Measurements from ENCODE around the gene COG6.

The COG6 gene

GRCh38 chr13:39767791-39768517, 112.5 kb downstream of the COG6 start:
- DNase-seq, result no peak

GRCh38 chr13:39768962-39769361, 113.5 kb downstream of the COG6 start:
- no peak for DNase-seq

GRCh38 chr13:39770221-39771090, 115.0 kb downstream of the COG6 start:
- DNase-seq, result no peak

GRCh38 chr13:39773833-39774232, 118.4 kb downstream of the COG6 start:
- DNase-seq, result no peak

GRCh38 chr13:39776439-39776838, 121.0 kb downstream of the COG6 start:
- no peak for DNase-seq

GRCh38 chr13:39777021-39777420, 121.6 kb downstream of the COG6 start:
- no peak for DNase-seq

GRCh38 chr13:39777527-39778061, 122.1 kb downstream of the COG6 start:
- DNase-seq, result peak in 1 of 58 donors; percentile 10

GRCh38 chr13:39779337-39780265, 124.1 kb downstream of the COG6 start:
- DNase-seq, result no peak

- no peak for DNase-seq
Measured at GRCh38 chr13:39780711-39781110, 125.2 kb downstream of the COG6 start.

- DNase-seq, result no peak
Measured at GRCh38 chr13:39781381-39781780, 125.9 kb downstream of the COG6 start.

GRCh38 chr13:39783051-39783450, 127.6 kb downstream of the COG6 start:
- DNase-seq, result no peak

GRCh38 chr13:39784347-39784746, 128.9 kb downstream of the COG6 start:
- DNase-seq, result no peak

- DNase-seq, result no peak
Measured at GRCh38 chr13:39786091-39786490, 130.6 kb downstream of the COG6 start.

GRCh38 chr13:39787086-39787487, 131.6 kb downstream of the COG6 start:
- peak in 1 of 58 donors; percentile 12 for DNase-seq

- DNase-seq, result no peak
Measured at GRCh38 chr13:39788102-39788501, 132.6 kb downstream of the COG6 start.

GRCh38 chr13:39789451-39789850, 134.0 kb downstream of the COG6 start:
- DNase-seq, result no peak

All from anterior cingulate cortex (tissue), 58 donors.